Ovary (tissue), 3 donors: ENCODE results near the gene TCFL5.

Source experiments
- CTCF ChIP-seq, 3 donors: fragments of 450-650 bp in 2 of 3; fragments of 200-600 bp in 1 of 3; IDR thresholded peaks; one replicate each; pipeline versions ENCODE4 v1.5.1 to v1.8.0; 2016 to 2022; ENCODE audit warnings: antibody characterized with exemption in 3 of 3, mild to moderate bottlenecking in 1 of 3
- EP300 ChIP-seq: sonication (generic); formaldehyde crosslinking; IDR thresholded peaks from one replicate; pipeline ENCODE4 v1.6.1; 2017; ENCODE audit warnings: antibody characterized with exemption
- POLR2A ChIP-seq: fragments of 450-650 bp; IDR thresholded peaks from one replicate; pipeline ENCODE4 v1.6.1; 2017; ENCODE audit warnings: antibody characterized with exemption, mild to moderate bottlenecking, moderate library complexity
- donor health status: DM: no; HTN: no; CAD: no.

- no peak for TF ChIP-seq CTCF (IDR thresholded peaks at IDR 0.05)
- no peak for TF ChIP-seq POLR2A
- no peak for TF ChIP-seq EP300
Measured at GRCh38 chr20:62822788-62823651, 38.6 kb downstream of the TCFL5 start.
